Measurements from ENCODE around the gene SYT17.

Gene SYT17

GRCh38 chr16:19307587-19308241 lies 139.7 kb downstream of the SYT17 start:
- H3K36me3 ChIP-seq (ENCODE audit: insufficient read depth, low read length) = no peaks in the 10 kb centered on the region
- no peak overlapping the region for H2AFZ ChIP-seq (ENCODE audit: low read depth, low read length)
- no peak overlapping the region for H3K27ac ChIP-seq (ENCODE audit: low read length)
- H3K4me1 ChIP-seq (ENCODE audit: insufficient read depth, low read length) = no peaks in the 10 kb centered on the region
- no peaks in the 10 kb centered on the region for H3K9me3 ChIP-seq (ENCODE audit: insufficient read depth, low read length, severe bottlenecking)
- no peak overlapping the region for H3K9ac ChIP-seq (ENCODE audit: low read depth, low read length)
- no peaks in the 10 kb centered on the region for H3K79me2 ChIP-seq (ENCODE audit: insufficient read depth, low read length)
- no peak overlapping the region for H3K4me3 ChIP-seq (ENCODE audit: low read depth in 1 of 2, low read length in 2 of 2)
- ATAC-seq (ENCODE audit: insufficient read depth, low read depth) (no peak), DNase-seq (peak; percentile 51)
- H3K27me3 ChIP-seq (ENCODE audit: insufficient read depth, low read length, poor library complexity) = no peaks in the 10 kb centered on the region
- TF ChIP-seq, protein P1, sequence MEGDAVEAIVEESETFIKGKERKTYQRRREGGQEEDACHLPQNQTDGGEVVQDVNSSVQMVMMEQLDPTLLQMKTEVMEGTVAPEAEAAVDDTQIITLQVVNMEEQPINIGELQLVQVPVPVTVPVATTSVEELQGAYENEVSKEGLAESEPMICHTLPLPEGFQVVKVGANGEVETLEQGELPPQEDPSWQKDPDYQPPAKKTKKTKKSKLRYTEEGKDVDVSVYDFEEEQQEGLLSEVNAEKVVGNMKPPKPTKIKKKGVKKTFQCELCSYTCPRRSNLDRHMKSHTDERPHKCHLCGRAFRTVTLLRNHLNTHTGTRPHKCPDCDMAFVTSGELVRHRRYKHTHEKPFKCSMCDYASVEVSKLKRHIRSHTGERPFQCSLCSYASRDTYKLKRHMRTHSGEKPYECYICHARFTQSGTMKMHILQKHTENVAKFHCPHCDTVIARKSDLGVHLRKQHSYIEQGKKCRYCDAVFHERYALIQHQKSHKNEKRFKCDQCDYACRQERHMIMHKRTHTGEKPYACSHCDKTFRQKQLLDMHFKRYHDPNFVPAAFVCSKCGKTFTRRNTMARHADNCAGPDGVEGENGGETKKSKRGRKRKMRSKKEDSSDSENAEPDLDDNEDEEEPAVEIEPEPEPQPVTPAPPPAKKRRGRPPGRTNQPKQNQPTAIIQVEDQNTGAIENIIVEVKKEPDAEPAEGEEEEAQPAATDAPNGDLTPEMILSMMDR (IDR thresholded peaks at IDR 0.05; ENCODE audit: borderline replicate concordance, extremely low read depth, low read length, poor library complexity, severe bottlenecking) = no peak
- no peak for TF ChIP-seq EZH2 (IDR thresholded peaks at IDR 0.05; ENCODE audit: borderline replicate concordance, low read depth, low read length, severe bottlenecking)
- H4K20me1 ChIP-seq (ENCODE audit: insufficient read depth, low read length) = no peaks in the 10 kb centered on the region
- H3K4me2 ChIP-seq (ENCODE audit: insufficient read depth, low read length) = no peak overlapping the region

- Histone ChIP-seq H3K27me3 (ENCODE audit: insufficient read depth, low read length, poor library complexity) (no peaks in the 10 kb centered on the region), H3K9me3 (ENCODE audit: insufficient read depth, low read length, severe bottlenecking) (no peaks in the 10 kb centered on the region), H3K4me2 (ENCODE audit: insufficient read depth, low read length) (no peak overlapping the region), H3K4me1 (ENCODE audit: insufficient read depth, low read length) (no peaks in the 10 kb centered on the region), H2AFZ (ENCODE audit: low read depth, low read length) (no peak overlapping the region), H3K36me3 (ENCODE audit: insufficient read depth, low read length) (no peaks in the 10 kb centered on the region), H3K27ac (ENCODE audit: low read length) (no peak overlapping the region), H3K4me3 (ENCODE audit: low read depth in 1 of 2, low read length in 2 of 2) (no peak overlapping the region), H3K79me2 (ENCODE audit: insufficient read depth, low read length) (no peaks in the 10 kb centered on the region), H4K20me1 (ENCODE audit: insufficient read depth, low read length) (no peaks in the 10 kb centered on the region), H3K9ac (ENCODE audit: low read depth, low read length) (no peak overlapping the region)
- ATAC-seq (ENCODE audit: insufficient read depth, low read depth) = no peak
- no peak for DNase-seq
- TF ChIP-seq, protein P1 (IDR thresholded peaks at IDR 0.05; ENCODE audit: borderline replicate concordance, extremely low read depth, low read length, poor library complexity, severe bottlenecking) = no peak
- TF ChIP-seq EZH2 (IDR thresholded peaks at IDR 0.05; ENCODE audit: borderline replicate concordance, low read depth, low read length, severe bottlenecking) = no peak
These were observed 140.4 kb downstream of the SYT17 start for GRCh38 chr16:19308392-19308791.

DNA sequence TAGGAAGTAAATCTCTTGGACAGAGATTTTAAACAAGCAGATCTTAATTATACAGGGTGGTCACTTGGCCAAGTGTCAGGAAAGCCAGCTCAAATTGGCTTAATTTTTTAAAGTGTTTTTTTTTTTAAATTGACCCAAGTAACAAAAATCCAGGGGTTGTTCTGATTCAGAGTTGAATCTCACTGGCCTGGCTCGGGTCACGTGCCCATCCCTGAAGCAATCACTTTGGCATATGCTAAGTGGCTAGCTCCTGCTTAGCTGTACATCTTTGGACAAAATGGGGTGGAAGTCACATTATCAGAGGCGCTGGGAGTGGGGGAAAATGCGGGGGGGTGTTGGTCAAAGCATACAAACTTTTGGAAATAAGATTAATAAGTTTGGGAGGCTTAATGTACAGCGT lies 141.1 kb downstream of the SYT17 start:
- Histone ChIP-seq H3K4me1 (ENCODE audit: insufficient read depth, low read length) (no peaks in the 10 kb centered on the region), H3K9ac (ENCODE audit: low read depth, low read length) (no peak overlapping the region), H3K4me3 (ENCODE audit: low read depth in 1 of 2, low read length in 2 of 2) (no peak overlapping the region), H2AFZ (ENCODE audit: low read depth, low read length) (no peak overlapping the region), H3K27me3 (ENCODE audit: insufficient read depth, low read length, poor library complexity) (no peaks in the 10 kb centered on the region), H3K79me2 (ENCODE audit: insufficient read depth, low read length) (no peaks in the 10 kb centered on the region), H3K27ac (ENCODE audit: low read length) (no peak overlapping the region), H3K4me2 (ENCODE audit: insufficient read depth, low read length) (no peak overlapping the region), H4K20me1 (ENCODE audit: insufficient read depth, low read length) (no peaks in the 10 kb centered on the region), H3K36me3 (ENCODE audit: insufficient read depth, low read length) (no peaks in the 10 kb centered on the region), H3K9me3 (ENCODE audit: insufficient read depth, low read length, severe bottlenecking) (no peaks in the 10 kb centered on the region)
- DNase-seq (no peak), ATAC-seq (ENCODE audit: insufficient read depth, low read depth) (no peak)
- no peak for TF ChIP-seq EZH2 (IDR thresholded peaks at IDR 0.05; ENCODE audit: borderline replicate concordance, low read depth, low read length, severe bottlenecking)
- TF ChIP-seq, protein P1 (IDR thresholded peaks at IDR 0.05; ENCODE audit: borderline replicate concordance, extremely low read depth, low read length, poor library complexity, severe bottlenecking) = no peak

Data from DND-41 (cell line).